ENCODE measurements around the gene KIF19.

KIF19 gene

DNA sequence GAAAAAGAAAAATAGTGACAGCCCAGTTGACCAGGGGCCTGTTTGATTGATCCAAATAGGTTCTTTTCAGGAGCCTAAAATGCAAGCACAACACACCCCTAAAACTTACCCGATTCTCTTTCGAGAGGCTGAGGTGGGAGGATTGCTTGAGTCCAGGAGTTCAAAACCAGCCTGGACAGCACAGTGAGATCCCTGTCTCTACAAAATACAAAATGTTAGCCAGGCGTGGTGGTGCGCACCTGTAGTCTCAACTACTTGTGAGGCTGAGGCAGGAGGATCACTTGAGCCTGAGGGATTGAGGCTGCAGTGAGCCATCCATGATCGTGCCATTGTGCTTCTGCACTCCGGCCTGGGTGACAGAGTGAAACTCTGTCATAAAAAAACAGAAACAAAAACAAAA, 1.5 kb upstream of the KIF19 start:
- TF ChIP-seq, protein P1, sequence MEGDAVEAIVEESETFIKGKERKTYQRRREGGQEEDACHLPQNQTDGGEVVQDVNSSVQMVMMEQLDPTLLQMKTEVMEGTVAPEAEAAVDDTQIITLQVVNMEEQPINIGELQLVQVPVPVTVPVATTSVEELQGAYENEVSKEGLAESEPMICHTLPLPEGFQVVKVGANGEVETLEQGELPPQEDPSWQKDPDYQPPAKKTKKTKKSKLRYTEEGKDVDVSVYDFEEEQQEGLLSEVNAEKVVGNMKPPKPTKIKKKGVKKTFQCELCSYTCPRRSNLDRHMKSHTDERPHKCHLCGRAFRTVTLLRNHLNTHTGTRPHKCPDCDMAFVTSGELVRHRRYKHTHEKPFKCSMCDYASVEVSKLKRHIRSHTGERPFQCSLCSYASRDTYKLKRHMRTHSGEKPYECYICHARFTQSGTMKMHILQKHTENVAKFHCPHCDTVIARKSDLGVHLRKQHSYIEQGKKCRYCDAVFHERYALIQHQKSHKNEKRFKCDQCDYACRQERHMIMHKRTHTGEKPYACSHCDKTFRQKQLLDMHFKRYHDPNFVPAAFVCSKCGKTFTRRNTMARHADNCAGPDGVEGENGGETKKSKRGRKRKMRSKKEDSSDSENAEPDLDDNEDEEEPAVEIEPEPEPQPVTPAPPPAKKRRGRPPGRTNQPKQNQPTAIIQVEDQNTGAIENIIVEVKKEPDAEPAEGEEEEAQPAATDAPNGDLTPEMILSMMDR (IDR thresholded peaks at IDR 0.05; ENCODE audit: extremely low read depth, missing control alignments) = no peak
- no peak for DNase-seq (ENCODE audit: low spot score)

DNA sequence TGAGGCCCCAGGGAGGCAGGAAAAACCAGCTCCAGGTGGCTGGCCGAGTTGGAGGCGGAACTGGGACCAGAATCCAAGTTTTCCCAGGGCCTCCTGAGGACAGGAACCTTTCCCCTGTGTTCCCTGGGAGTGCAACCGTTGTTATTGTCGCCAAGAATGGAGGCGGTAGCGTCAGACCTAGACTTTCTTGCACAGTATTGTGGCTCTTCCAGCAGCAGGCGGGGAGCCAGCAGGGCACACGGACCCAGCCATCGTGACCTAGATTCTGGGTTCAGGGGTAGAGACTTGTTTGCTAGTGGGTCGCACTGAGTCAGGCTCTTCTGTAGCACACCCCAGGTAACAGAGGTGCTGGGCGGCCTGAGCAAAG, 667 bp upstream of the KIF19 start:
- TF ChIP-seq, protein P1 (IDR thresholded peaks at IDR 0.05; ENCODE audit: extremely low read depth, missing control alignments) = no peak
- DNase-seq (ENCODE audit: low spot score) = no peak

DNA sequence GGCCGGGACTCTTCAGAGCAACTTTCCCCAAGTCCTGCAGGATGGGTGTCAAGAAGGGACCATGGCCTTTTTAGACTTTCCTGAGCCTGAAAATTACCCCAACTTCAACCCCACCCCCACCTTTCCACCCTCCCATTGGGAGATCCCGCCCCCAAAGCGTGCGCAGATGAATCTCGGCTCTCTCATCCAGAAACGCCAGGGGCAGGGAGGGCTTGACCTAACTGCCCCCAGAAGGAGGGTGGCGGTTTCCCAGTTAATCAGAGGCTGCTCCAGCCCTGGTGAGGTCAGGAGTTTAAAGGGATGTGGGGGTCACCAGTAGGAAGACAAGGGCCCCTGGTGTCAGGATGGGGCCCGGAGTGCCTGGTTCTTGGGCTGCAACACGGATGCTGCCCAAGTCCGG, 480 bp downstream of the KIF19 start:
- DNase-seq (ENCODE audit: low spot score) = no peak
- TF ChIP-seq, protein P1 (IDR thresholded peaks at IDR 0.05; ENCODE audit: extremely low read depth, missing control alignments) = no peak

DNA sequence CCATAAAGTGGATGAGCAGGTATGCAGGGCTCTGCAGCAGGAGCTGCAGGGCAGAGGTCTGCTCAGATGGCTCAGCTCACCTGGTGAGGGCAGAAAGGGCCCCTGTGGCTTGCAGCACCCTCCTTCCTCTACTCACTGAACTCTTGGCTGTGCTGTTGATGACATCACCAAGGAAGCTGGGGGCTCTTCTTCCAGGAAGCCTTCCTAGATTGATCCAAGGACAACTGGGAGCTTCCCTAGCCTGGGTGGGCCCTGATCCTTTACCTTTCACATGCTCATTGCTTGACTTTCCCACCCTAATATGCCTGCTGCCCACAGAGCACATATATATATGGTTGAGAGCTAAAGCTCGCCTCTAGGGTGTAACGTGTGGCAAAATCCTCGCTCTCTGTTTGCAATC, 2.5 kb downstream of the KIF19 start:
- no peak for DNase-seq (ENCODE audit: low spot score)
- TF ChIP-seq, protein P1 (IDR thresholded peaks at IDR 0.05; ENCODE audit: extremely low read depth, missing control alignments) = no peak

DNA sequence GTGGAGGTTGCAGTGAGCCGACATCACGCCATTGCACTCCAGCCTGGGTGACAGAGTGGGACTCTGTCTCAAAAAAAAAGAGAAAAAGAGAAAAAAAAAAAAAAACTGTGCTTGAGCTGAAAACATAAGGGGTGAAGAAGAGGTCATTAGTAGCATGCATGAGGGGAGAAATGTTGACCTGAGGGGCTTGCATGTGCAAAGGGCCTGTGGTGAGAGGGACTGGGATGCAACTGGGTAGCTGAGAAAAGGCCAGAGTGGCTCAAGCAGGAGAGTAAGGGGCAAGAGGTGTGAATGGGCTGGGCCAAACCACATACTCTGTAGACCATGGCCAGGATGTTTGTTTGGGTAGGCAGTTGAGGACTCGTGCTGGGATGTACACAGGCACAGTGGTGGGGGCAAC, 3.4 kb downstream of the KIF19 start:
- DNase-seq (ENCODE audit: low spot score) = no peak
- TF ChIP-seq, protein P1 (IDR thresholded peaks at IDR 0.05; ENCODE audit: extremely low read depth, missing control alignments) = no peak

DNA sequence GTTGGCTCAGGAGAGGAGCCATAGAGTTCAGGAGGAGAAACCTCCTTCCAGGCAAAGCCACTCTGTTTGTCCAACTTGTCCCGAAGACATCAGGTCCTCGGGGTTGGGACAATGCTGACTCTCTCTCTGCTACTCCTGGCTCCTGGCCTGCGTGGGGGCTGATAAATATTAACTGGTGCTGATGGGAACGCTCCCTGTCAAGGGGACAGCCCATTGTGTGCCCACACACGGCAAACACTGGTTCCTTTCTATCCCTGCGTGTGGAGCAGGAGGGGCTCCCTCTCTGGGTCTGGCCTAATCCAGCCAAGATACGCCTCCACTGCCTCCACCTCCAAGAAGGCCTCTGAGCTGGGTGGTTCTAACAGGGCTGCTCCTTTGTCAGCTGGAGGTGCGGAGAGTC, 4.4 kb downstream of the KIF19 start:
- DNase-seq (ENCODE audit: low spot score) = no peak
- TF ChIP-seq, protein P1 (IDR thresholded peaks at IDR 0.05; ENCODE audit: extremely low read depth, missing control alignments) = no peak

DNA sequence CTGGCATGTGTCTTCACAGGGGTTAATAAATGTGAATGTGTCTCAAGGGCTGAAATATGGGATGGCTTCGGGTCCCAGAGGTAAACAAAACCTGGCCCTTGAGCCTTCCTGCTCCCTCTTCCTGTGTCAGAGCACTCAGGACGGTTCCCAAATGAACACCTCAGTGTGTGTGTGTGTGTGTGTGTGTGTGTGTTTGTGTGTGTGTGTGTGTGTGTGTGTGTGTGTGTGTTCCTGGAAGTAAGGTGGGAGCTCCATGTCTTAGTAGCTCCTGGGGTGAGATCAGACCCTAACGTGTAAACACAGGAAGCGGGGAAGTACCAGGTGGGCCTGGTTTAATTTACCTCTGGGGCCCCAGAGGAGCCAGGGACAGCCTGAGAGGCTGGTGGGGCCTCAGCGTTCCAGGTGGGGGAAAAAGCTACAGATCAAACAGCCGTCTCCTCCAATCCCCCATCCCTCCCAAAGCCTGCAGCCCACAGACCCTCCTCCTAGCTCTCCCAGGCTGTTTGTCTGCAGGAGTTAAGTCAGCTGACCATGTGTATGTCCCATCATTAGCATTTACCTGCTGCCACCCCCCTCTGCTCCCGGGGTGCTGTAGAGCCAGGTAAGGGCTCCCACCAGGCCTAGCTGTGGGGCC, 6.1 kb downstream of the KIF19 start:
- TF ChIP-seq, protein P1 (IDR thresholded peaks at IDR 0.05; ENCODE audit: extremely low read depth, missing control alignments) = no peak
- no peak for DNase-seq (ENCODE audit: low spot score)

All from GM20000 (cell line).